HG03342 (cell line): ENCODE results near the gene TAMM41.
"Not testable (repeated sequence)": the region's sequence is repeated elsewhere in the genome, so short reads cannot be mapped to it uniquely, and the experiment has no call there.

ENCODE experiments used
- ATAC-seq: cut with Tn5 transposase; IDR thresholded peaks from one replicate; pipeline ENCODE4 v1.9.1; 2021; ENCODE audit warnings: mild to moderate bottlenecking, moderate library complexity; ENCODE audit not compliant: unreplicated experiment

Gene TAMM41, protein sequence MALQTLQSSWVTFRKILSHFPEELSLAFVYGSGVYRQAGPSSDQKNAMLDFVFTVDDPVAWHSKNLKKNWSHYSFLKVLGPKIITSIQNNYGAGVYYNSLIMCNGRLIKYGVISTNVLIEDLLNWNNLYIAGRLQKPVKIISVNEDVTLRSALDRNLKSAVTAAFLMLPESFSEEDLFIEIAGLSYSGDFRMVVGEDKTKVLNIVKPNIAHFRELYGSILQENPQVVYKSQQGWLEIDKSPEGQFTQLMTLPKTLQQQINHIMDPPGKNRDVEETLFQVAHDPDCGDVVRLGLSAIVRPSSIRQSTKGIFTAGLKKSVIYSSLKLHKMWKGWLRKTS

DNA sequence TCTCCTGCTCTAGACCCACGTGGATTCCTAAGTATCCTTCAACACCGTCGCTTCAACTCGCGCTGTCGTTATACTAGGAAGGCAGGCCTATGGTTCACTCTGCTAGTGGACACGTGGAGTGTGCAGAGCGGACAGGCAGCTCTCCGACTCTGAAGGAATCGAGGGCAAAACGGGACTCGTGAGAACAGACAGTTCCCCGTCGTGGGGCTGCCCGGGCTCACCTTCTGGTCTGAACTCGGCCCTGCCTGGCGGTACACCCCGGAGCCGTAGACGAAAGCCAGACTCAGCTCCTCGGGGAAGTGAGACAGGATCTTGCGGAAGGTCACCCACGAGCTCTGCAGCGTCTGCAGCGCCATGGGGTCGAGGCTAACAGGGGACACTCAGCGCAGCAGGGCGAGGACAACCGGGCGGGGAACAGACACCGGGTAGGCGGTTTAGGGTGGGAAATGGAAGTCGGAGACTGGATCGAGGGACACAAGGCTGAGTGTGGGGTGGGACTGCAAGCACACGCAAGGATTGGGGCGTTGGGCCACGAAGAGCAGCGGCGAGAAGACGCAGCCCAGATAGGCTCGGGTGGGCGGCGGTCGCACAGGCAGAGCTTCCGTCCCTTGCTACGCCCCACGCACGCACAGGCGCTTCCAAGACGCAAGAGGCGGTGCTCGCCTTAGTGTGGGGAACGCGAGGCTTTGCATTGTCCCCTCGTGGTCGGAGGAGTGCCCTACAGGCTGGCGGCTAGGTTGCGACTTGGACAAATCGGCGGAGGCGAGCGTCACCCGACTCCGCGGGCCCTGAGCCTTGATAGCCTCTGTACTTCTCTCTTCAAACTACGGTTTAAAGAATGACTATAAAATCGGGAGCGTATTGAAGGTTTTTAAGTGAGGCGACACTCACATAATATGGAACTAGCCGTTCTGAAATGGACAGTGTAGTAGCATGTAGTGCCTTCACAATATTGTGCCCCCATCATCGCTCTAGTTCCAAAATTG is at the start of gene TAMM41:
Gene TAMM41, minus strand, starts transcription at position 605 of the 986 bp plus-strand sequence. Its CDS starts 249 bp downstream, at position 356.
- peak; percentile 99 for ATAC-seq

DNA sequence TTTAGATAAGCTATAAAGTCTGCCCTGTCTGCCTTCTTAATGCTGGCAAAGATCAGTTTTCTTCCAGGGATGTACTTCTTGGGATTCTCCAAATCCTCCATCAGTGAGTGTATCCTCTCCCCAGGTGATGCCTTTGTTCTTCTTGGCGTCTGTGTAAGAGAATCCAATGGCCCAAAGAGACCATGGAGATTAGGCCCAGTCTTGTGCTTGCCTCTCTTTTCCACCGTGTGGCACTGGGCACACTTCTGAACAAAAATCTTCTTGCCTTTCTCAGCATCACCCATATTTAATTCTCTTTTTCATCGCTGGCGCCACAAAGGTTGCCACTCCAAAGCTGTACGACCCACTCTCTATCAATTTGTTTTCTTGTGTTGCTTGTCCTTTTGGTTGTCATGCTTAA is 32.2 kb upstream of the TAMM41 start:
- ATAC-seq = no peak

DNA sequence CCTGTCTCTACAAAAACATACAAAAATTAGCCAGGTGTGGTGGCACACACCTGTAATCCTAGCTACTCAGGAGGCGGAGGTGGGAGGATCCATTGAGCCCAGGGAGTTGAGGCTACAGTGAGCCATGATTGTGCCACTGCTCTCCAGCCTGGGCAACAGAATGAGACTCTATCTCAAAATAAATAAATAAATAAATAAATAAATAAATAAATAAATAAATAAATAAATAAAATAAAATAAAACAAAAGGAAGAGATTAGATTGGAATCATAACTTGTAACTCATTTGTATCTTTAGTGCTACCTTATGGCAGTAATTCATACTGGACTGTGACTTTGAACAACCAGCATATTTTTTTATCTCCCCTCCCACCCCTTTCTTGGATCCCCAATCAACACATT is 28.0 kb upstream of the TAMM41 start:
- ATAC-seq = not testable (repeated sequence)

DNA sequence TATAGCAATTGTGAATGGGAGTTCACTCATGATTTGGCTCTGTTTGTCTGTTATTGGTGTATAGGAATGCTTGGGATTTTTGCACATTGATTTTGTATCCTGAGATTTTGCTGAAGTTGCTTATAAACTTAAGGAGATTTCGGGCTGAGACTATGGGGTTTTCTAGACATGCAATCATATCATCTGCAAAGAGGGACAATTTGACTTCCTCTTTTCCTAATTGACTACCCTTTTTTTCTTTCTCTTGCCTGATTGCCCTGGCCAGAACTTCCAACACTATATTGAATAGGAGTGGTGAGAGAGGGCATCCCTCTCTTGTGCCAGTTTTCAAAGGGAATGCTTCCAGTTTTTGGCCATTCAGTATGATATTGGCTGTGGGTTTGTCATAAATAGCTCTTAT is 17.1 kb upstream of the TAMM41 start:
- not testable (repeated sequence) for ATAC-seq

DNA sequence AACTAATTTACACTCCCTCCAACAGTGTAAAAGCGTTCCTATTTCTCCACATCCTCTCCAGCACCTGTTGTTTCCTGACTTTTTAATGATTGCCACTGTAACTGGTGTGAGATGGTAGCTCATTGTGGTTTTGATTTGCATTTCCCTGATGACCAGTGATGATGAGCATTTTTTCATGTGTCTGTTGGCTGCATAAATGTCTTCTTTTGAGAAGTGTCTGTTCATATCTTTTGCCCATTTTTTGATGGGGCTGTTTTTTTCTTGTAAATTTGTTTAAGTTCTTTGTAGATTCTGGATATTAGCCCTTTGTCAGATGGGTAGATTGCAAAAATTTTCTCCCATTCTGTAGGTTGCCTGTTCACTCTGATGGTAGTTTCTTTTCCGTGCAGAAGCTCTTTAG is 15.9 kb upstream of the TAMM41 start:
- not testable (repeated sequence) for ATAC-seq

DNA sequence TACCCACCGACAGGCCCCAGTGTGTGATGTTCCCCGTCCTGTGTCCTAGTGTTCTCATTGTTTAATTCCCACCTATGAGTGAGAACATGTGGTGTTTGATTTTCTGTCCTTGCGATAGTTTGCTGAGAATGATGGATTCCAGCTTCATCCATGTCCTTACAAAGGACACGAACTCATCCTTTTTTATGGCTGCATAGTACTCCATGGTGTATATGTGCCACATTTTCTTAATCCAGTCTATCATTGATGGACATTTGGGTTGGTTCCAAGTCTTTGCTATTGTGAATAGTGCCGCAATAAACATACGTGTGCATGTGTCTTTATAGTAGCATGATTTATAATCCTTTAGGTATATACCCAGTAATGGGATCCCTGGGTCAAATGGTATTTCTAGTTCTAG is 15.5 kb upstream of the TAMM41 start:
- not testable (repeated sequence) for ATAC-seq

DNA sequence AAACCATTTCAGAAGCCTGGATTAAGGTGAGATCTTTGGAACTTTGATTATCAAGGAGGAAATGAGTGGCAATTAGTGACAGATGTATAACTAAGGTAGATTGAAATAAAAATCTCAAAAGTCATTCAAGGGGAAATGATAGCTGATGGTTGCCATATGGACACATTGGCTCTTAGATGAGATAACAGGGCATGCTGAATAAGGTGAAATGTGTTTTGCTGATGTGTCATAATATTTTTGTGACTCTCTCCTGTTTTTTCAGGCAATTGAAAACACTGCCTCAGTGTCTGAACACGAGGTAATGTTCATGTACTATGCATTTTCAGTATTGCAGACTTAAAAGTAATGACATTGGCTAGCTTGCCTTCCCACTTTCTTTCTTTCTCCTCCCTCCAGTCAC is 13.5 kb upstream of the TAMM41 start:
- ATAC-seq = not testable (repeated sequence)

DNA sequence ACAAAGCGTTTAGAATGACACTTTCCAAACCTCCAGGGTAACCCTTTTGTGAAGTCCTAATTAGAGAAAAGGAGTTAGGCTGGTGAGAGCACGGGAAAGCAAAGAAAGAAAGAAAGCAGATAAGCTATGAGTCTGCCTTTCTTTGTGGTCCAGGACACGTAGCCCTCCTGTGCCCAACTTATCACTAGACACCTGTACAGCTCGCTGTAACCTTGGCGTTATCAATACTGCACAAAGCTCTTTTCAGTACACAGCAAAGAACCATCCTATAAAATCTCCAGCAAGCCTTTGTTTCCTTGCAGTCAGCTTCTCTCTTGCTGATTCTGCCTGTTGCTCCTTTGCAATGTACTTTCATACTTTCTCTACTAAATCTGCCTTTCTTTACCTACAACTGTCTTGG is 6.8 kb upstream of the TAMM41 start:
- ATAC-seq = no peak

DNA sequence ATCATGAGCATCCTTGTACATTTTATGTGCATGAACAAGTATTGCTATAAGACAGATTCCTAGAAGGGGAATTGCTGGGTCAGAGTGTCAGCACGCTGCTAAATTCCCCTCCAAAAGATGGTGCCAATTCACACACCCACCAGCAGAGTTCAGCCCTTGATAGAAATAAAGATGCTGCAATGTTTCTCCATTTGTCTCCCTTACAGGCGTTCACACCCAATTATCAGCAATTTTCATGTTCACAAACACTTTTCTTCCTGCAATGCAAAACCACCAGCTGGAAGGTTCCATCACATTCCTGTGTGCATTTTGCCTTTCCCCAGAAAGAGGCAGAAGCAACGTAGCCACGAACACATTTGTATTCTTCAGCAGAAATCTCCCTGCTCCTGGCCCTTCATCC is 3.3 kb upstream of the TAMM41 start:
- no peak for ATAC-seq

DNA sequence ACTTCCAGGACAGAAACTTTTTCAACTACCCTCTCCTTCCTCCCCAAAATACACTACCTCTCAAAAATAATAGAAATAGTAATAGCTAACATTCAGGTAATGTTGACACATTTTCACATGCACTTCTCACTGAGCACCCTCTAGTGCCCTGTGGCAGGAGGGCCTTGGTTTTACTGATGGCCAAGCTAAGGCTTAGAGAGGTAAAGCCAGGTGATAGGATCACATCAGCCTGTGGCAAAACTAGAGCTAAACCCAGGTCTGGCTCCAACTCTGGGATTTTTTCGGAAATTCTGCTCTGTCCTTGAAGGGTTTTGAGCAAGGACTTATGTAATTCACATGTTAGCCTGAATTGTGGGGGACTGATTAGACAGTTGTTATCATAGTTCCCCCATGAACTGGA is 922 bp upstream of the TAMM41 start:
- ATAC-seq = no peak

DNA sequence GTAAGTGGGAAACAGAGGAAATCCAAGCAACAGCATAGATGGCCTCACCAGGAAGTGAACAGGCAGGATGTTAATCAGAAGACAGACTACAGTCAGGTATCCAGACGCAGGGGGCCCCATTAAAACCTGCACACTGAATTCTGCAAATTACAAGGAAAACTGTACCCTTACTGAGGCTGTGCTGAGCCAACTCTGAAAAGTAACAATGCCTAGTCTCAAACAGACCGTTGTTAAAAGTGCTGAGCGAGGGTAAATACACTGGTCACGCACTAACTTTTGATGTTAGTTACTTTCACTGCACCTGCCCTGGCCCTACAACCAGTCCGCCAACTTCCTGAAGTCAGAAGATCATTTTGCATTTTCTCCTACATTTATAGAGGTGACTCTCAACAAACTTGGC is 1.0 kb downstream of the TAMM41 start:
- ATAC-seq = no peak

DNA sequence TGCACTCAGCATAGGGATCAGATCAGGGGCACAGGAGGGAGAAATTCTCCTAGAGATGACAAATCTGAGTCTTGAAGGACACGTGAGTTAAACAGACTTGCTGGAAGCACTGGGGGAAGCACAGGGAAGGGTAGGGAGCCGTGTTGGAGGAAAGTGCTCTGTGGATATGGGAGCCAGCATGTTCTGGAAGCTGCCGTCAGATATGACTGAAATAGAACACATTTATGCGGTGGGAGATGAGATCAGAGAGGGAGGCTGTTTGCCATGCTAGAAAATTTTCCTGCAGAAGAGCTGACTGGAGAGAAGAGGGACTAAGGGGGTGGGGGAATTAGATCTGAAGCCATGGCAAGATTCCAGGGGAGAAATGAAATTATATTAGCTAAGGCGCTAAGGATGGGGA is 1.8 kb downstream of the TAMM41 start:
- no peak for ATAC-seq

DNA sequence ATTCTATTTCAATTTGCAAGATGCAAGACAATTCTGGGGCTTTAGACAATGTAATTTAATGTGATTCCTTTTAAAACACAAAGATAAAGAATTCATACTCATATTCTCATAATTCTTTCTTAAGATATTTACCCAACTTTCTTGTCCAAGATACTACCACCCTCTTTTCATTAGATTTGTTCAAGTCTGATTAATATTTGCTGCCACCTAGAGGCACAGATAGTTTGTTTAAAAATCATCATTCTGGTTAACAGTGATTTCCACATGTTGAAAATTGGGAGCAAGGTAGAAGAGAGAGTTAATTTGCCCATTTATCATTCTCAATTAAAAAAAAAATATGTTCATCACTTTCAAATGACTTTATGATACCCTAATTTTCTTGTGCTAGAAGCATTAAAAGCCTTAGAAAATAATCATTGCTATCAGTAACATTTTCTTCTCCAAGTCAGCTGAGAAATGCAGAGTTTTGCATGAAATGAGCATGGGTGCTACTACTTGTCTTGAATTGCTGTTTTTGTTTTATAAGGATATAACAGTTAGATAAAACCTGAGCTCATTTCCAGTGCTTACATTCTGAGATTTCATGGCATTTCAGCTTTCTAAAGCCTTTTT is 11.6 kb downstream of the TAMM41 start:
- ATAC-seq = no peak

DNA sequence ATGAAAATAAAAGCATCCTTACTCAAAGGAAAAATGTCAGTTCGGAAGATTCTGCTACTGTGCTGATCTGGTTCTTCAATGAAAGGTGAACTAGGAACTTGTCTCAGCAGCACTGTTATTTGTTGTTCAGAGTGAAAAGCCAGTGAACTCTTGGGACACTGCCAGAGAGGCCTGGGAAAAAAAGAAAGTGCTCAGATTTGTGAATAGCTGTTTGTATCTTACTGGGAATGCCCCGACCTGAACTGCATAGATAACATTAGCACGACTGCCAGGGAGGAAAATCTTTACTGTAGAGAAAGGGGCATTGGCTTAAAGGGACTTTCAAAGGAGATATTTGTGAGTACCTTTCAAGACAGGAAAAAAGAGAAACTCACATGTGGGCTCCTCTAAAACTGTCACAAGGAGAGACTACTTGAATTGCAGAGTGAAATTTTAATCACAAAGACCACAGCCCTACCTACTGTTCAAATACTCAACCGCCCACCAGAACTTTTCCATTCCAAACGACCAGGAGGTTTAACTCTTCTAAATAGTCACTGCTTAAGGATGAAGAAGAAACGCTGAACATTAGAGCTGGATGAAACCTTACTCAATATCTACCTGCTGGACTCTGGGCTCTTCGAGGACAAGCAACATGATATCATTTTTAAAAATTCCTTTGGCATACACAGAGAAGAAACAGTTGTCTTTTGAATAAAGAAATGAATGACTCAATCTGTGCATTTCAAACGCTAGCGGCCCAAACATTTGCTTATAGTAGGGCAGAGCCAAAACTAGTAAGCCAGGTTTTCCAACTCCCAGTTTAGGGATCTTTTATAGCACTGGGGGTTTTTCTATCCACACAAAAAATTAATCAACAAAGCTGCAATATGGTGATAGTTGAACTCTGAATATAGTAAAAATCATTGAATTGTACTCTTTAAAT is 13.4 kb downstream of the TAMM41 start:
- ATAC-seq = no peak

DNA sequence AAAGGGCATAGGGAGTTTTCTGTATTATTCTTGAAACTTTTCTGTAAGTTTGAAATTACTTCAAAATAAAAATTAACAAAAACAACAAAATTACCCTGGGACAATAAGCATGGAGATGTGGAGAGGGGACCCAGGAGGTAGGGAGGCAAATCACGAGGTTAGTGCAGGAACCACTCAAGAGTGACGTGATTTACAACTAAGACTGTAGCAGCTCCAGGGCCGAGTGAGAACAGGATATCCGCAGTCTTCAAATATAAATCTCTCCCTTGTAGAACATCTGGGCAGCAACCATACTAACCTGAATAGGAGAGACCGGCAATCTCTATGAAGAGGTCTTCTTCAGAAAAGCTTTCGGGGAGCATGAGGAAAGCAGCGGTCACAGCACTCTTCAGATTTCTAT is 17.3 kb downstream of the TAMM41 start:
- ATAC-seq = no peak

DNA sequence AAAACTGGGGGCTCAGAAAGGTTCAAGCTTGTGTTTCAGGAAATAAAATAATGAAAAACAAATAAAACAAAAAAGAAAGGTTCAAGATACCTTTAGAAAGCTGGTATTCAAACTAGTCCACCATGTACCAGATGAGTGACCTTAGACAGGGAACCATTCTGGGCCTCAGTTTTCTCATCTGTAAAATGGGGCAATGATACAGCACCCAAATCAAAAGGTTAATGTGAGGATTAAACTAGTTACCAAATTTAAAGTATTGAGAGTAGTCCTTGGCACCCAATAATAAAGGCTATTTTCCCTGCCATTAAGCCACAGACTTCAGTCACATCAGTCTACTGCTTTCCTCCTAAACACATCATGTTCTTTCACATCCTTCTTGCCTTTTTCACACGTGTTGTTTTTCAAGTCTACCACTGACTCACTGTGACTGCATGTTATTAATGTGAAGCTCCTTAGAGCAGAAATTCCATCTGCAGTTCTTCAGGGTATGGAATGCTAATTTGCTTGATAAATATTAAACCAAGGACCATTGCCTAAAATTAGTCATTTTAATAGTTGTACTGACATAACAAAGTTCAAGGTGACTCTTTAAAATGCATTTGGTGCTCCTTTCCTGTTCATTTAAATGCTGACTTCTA is 19.9 kb downstream of the TAMM41 start:
- ATAC-seq = no peak

DNA sequence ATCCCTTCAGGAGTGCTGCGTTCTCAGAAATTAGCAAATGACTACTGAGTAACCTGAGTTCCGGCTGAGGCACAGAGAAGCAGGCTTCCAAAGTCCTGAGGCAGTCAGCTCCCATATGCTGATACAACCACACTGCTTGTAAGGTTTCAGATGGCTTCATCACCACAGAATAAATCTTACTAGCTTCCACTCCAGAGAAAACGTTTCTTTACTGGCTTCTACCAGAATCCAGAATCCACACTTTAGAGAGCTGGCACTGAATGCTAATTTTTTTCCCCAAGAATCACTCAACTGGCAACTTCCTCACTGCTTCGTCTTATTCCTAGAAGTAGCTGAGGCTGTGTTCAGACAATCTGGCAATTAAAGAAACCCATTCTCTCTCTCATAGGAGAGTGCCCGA is 21.4 kb downstream of the TAMM41 start:
- no peak for ATAC-seq

DNA sequence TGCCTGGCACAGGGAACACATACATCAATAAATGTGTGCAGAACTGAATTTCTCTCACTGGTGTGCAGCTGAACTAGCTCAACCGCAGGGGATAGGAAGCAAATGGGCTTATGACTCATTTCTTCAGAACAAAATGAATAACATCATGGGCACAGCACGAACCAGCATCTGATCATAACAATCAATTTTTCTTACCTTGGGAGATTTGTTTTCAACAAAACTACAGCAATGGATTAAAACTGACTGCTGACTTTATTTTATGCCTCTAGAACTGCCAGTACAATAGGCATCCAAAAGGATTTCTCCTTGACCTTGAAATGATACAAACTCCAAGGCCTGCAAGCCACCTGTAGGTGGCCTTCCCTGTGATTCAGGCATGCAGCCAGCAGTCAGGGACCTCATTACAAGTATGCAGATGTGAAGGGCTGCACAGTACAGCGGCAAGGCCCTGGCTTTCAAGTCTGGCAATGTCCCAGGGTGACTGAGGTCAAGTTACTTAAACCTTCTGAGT is 26.1 kb downstream of the TAMM41 start:
- ATAC-seq = peak; percentile 68

DNA sequence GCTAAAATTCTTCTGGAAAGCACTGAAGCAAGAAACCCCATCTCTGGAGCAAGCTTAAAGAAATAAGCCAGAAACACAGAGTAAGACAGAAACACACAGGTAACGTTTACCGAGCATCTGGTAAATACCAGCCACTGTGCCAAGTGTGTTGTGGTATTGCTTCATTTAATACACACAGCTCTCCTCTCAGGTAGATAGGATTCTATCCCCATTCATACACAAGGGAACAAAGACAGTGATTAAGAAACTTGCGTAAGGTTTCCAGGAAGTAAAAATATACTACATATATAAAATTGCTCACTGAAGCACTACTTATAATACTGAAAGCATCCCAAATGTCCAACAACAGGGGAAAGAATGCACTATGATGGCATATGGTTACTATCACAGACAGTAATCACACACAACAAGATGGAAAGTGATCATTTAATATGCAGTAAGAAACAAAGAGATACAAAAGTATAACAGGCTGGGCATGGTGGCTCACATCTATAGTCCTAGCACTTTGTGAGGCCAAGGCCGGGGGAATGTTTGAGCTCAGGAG is 27.5 kb downstream of the TAMM41 start:
- ATAC-seq = no peak
